ENCODE data around the gene TEX48. TPM values are rescaled to one million over a fixed set of nuclear protein-coding genes. Genes with fewer than 3 reads are reported as not detected.

TEX48 gene
- total RNA-seq, 1 experiment from 2014 or later: not detected

DNA sequence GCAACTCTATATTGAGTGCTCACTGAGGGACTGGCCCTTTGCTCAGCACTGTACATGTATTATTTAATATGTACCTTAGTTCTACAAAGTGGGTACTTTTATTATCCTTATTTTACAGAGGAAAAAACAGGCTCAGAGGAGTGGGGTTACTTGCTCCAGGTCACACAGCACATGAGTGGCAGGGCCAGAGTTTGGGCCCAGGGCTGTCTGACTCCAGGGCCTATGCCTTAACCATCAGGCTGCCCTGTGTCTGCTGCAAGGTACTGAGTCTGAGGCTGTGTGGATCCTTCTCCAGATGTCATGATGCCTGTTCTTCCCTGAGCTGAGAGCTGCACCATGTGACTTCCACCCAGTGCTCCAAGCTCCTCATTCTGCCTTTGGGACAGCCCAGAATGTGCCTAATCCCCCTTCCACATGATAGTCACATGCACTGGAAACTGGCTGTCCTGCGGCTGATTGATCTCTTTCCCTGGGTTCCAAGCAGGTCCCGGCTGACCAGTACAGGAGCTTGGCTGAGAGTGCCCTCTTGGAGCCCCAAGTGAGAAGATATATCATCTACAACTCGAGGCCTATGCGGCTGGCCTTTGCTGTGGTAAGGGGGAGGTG lies 55.5 kb downstream of the TEX48 start:
- no peaks in the 10 kb centered on the region for H3K9me3 Mint-ChIP-seq (ENCODE audit: unreplicated experiment)
- H3K27me3 Mint-ChIP-seq (ENCODE audit: insufficient read depth, unreplicated experiment): no peaks in the 10 kb centered on the region
- Histone ChIP-seq H3K9me3 (no peaks in the 10 kb centered on the region), H3K4me3 (ENCODE audit: low read depth, low read length) (no peak overlapping the region), H3K36me3 (ENCODE audit: control insufficient read depth, insufficient read depth, low read length) (no peaks in the 10 kb centered on the region), H3K4me1 (no peaks in the 10 kb centered on the region), H3K27me3 (replicated peaks; ENCODE audit: control insufficient read depth, insufficient read depth, low read length) (no peaks in the 10 kb centered on the region)
- ChIA-PET POLR2A (no interaction called here), CTCF (no interaction called here)
- no peak for DNase-seq
- H3K36me3 Mint-ChIP-seq (ENCODE audit: insufficient read depth, unreplicated experiment): no peaks in the 10 kb centered on the region
- no peaks in the 10 kb centered on the region for H3K4me1 Mint-ChIP-seq (ENCODE audit: low read depth, unreplicated experiment)
- no peak overlapping the region for H3K27ac Mint-ChIP-seq (ENCODE audit: unreplicated experiment)
- TF ChIP-seq, protein P1, sequence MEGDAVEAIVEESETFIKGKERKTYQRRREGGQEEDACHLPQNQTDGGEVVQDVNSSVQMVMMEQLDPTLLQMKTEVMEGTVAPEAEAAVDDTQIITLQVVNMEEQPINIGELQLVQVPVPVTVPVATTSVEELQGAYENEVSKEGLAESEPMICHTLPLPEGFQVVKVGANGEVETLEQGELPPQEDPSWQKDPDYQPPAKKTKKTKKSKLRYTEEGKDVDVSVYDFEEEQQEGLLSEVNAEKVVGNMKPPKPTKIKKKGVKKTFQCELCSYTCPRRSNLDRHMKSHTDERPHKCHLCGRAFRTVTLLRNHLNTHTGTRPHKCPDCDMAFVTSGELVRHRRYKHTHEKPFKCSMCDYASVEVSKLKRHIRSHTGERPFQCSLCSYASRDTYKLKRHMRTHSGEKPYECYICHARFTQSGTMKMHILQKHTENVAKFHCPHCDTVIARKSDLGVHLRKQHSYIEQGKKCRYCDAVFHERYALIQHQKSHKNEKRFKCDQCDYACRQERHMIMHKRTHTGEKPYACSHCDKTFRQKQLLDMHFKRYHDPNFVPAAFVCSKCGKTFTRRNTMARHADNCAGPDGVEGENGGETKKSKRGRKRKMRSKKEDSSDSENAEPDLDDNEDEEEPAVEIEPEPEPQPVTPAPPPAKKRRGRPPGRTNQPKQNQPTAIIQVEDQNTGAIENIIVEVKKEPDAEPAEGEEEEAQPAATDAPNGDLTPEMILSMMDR (IDR thresholded peaks at IDR 0.05; ENCODE audit: insufficient read depth in 1 of 2, low read depth in 1 of 2, low read length in 1 of 2, severe bottlenecking in 1 of 2, unreplicated experiment in 1 of 2): no peak
- H3K4me3 Mint-ChIP-seq (ENCODE audit: unreplicated experiment): no peak overlapping the region
- intact Hi-C loops (cut with micrococcal nuclease; ENCODE audit: unreplicated experiment): no loop called here
- no TSS peak for BruUV-seq (replicated peaks)

DNA sequence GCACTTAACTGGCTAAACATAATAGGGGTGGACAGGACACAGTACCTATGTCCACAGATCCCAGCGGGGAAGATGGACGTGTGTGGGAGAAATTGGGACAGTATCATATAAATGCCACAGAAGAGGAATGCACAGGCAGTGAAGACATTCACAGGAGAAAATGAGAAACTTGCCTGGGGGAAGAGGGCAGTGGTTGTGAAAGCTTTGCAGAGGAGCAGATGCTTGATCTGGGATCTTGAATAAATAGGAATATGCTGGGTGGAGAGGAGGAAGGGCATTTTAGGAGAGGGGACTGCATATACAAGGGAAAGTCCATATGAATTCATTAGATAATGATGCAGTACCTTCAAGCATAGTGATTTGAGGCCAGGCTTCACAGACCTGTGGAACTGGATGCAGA lies 57.3 kb downstream of the TEX48 start:
- Mint-ChIP-seq H3K27me3 (ENCODE audit: insufficient read depth, unreplicated experiment) (no peaks in the 10 kb centered on the region), H3K27ac (ENCODE audit: unreplicated experiment) (no peak overlapping the region), H3K9me3 (ENCODE audit: unreplicated experiment) (no peaks in the 10 kb centered on the region), H3K4me1 (ENCODE audit: low read depth, unreplicated experiment) (no peaks in the 10 kb centered on the region), H3K4me3 (ENCODE audit: unreplicated experiment) (no peak overlapping the region), H3K36me3 (ENCODE audit: insufficient read depth, unreplicated experiment) (no peaks in the 10 kb centered on the region)
- CTCF ChIA-PET: no interaction called here
- TF ChIP-seq, protein P1 (IDR thresholded peaks at IDR 0.05; ENCODE audit: insufficient read depth in 1 of 2, low read depth in 1 of 2, low read length in 1 of 2, severe bottlenecking in 1 of 2, unreplicated experiment in 1 of 2): no peak
- POLR2A ChIA-PET: no interaction called here
- BruUV-seq (replicated peaks): no TSS peak
- Histone ChIP-seq H3K36me3 (ENCODE audit: control insufficient read depth, insufficient read depth, low read length) (no peaks in the 10 kb centered on the region), H3K27me3 (replicated peaks; ENCODE audit: control insufficient read depth, insufficient read depth, low read length) (no peaks in the 10 kb centered on the region), H3K9me3 (no peaks in the 10 kb centered on the region), H3K4me3 (ENCODE audit: low read depth, low read length) (no peak overlapping the region), H3K4me1 (no peaks in the 10 kb centered on the region)
- intact Hi-C loops (cut with micrococcal nuclease; ENCODE audit: unreplicated experiment): no loop called here
- DNase-seq: no peak

DNA sequence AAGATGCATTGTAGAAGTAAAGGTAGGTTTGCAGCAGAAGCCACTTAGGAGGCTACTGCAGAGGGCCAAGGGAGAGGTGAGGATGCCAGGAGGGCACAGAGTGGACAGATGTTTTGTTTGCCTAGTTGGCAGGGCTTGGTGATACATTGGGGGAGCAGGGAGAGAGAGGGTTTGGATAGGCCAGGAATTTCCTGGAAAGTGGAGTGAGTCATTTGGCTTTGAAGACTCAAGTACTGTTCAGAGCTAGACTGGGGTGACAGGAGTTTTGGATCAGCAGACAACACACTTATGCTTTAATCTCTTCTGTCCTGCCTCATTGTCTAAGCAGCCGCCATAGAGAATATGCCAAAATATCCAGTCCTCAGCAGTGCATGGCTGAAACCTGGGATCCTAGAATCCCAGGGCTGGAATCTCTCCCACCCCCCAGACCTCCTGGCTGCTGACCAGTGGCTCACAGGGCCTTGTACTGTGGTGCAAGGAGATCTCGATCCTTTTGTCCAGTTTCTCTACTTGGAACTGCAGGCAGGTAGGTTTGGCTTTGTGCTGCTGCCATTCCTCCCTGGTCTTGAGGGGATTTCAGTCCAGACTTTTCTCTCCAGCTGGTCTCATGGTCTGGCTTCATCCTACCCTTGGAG lies 59.9 kb downstream of the TEX48 start:
- Mint-ChIP-seq H3K4me3 (ENCODE audit: unreplicated experiment) (no peak overlapping the region), H3K36me3 (ENCODE audit: insufficient read depth, unreplicated experiment) (peaks cover 2% of the 10 kb centered on the region), H3K27me3 (ENCODE audit: insufficient read depth, unreplicated experiment) (no peaks in the 10 kb centered on the region), H3K4me1 (ENCODE audit: low read depth, unreplicated experiment) (no peaks in the 10 kb centered on the region), H3K9me3 (ENCODE audit: unreplicated experiment) (no peaks in the 10 kb centered on the region), H3K27ac (ENCODE audit: unreplicated experiment) (no peak overlapping the region)
- Histone ChIP-seq H3K4me1 (no peaks in the 10 kb centered on the region), H3K36me3 (ENCODE audit: control insufficient read depth, insufficient read depth, low read length) (no peaks in the 10 kb centered on the region), H3K9me3 (no peaks in the 10 kb centered on the region), H3K27me3 (replicated peaks; ENCODE audit: control insufficient read depth, insufficient read depth, low read length) (no peaks in the 10 kb centered on the region), H3K4me3 (ENCODE audit: low read depth, low read length) (no peak overlapping the region)
- TF ChIP-seq, protein P1 (IDR thresholded peaks at IDR 0.05; ENCODE audit: insufficient read depth in 1 of 2, low read depth in 1 of 2, low read length in 1 of 2, severe bottlenecking in 1 of 2, unreplicated experiment in 1 of 2): no peak
- no peak for DNase-seq
- CTCF ChIA-PET: no interaction called here
- intact Hi-C loops (cut with micrococcal nuclease; ENCODE audit: unreplicated experiment): no loop called here
- POLR2A ChIA-PET: no interaction called here
- no TSS peak for BruUV-seq (replicated peaks)

All from Caco-2 (cell line).